Measurements from ENCODE around the gene APOC4.
A peak's percentile ranks its signal among the peaks of the same experiment; 100 is the strongest.

APOC4 gene

GRCh38 chr19:44954649-44955504, 12.8 kb downstream of the APOC4 start, which contains the start of gene CLPTM1:
Gene CLPTM1 (plus strand): TSS chr19:44955380. CDS start chr19:44955396, 16 bp downstream.
- peak within 1 kb of the TSS; percentile 92 for H3K4me3 ChIP-seq (ENCODE audit: low read depth, low read length)

GRCh38 chr19:44955505-44956439, 13.7 kb downstream of the APOC4 start:
- peak overlapping the region; percentile 92 for H3K4me3 ChIP-seq (ENCODE audit: low read depth, low read length)
- TF ChIP-seq, protein P1, sequence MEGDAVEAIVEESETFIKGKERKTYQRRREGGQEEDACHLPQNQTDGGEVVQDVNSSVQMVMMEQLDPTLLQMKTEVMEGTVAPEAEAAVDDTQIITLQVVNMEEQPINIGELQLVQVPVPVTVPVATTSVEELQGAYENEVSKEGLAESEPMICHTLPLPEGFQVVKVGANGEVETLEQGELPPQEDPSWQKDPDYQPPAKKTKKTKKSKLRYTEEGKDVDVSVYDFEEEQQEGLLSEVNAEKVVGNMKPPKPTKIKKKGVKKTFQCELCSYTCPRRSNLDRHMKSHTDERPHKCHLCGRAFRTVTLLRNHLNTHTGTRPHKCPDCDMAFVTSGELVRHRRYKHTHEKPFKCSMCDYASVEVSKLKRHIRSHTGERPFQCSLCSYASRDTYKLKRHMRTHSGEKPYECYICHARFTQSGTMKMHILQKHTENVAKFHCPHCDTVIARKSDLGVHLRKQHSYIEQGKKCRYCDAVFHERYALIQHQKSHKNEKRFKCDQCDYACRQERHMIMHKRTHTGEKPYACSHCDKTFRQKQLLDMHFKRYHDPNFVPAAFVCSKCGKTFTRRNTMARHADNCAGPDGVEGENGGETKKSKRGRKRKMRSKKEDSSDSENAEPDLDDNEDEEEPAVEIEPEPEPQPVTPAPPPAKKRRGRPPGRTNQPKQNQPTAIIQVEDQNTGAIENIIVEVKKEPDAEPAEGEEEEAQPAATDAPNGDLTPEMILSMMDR (IDR thresholded peaks at IDR 0.05; ENCODE audit: low read depth, low read length) = no peak

More at GRCh38 chr19:44954649-44955504, 12.8 kb downstream of the APOC4 start, which contains the start of gene CLPTM1:
- TF ChIP-seq, protein P1 (IDR thresholded peaks at IDR 0.05; ENCODE audit: low read depth, low read length) = no peak

DNA sequence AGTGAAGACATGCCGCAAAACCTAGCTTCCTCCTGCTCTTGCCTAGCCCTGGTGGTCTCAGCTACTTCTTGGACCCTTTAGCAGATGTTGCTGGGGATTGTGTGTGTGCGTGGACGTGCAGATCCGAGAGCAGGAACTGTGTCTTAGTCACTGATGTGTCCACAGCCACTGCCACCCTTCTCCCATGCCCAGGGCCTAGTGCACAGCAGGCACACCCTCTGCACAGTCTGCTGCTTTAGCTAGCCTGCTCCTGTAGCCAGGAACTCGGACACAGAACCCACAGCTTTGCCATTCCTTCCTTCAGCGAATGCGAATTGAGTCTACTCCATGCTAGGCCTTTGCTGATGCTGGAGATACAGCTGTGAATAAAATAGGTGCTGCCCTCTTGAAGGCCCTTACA, 15.5 kb downstream of the APOC4 start:
- TF ChIP-seq, protein P1 (IDR thresholded peaks at IDR 0.05; ENCODE audit: low read depth, low read length) = no peak
- no peak overlapping the region for H3K4me3 ChIP-seq (ENCODE audit: low read depth, low read length)

- no peak overlapping the region for H3K4me3 ChIP-seq (ENCODE audit: low read depth, low read length)
- TF ChIP-seq, protein P1 (IDR thresholded peaks at IDR 0.05; ENCODE audit: low read depth, low read length) = no peak
These were observed 16.1 kb downstream of the APOC4 start for GRCh38 chr19:44958090-44958489.

- TF ChIP-seq, protein P1 (IDR thresholded peaks at IDR 0.05; ENCODE audit: low read depth, low read length) = no peak
These were observed 17.7 kb downstream of the APOC4 start for GRCh38 chr19:44959691-44960090.

GRCh38 chr19:44960906-44961728, 19.1 kb downstream of the APOC4 start:
- no peak overlapping the region for H3K4me3 ChIP-seq (ENCODE audit: low read depth, low read length)
- TF ChIP-seq, protein P1 (IDR thresholded peaks at IDR 0.05; ENCODE audit: low read depth, low read length) = no peak

More at GRCh38 chr19:44959691-44960090, 17.7 kb downstream of the APOC4 start:
- no peak overlapping the region for H3K4me3 ChIP-seq (ENCODE audit: low read depth, low read length)

Data from WI38 (cell line).